Esophagus squamous epithelium (tissue), 5 donors: ENCODE data around the gene OBSL1. TPM values are rescaled to one million over a fixed set of nuclear protein-coding genes. Genes with fewer than 3 reads are reported as not detected.

Experiments used
- DNase-seq: peaks from one replicate; lab custom pipeline; 2025; lab: John Stamatoyannopoulos, UW
- H3K27ac ChIP-seq, 4 donors: fragments of 200-600 bp; sonication (generic); one replicate each; pipeline ENCODE4 v1.5.1; 2016 to 2019; ENCODE audit warnings: mild to moderate bottlenecking in 1 of 4
- H3K27me3 ChIP-seq, 4 donors: fragments of 200-600 bp; sonication (generic); 1 replicate in 3 of 4; 2 replicates in 1 of 4; pipeline versions ENCODE4 v1.5.1 to v1.6.0; 2017 to 2021; ENCODE audit warnings: antibody characterized with exemption in 1 of 4
- H3K36me3 ChIP-seq, 3 donors: fragments of 200-600 bp; sonication (generic); one replicate each; pipeline ENCODE4 v1.5.1; 2016 to 2019
- H3K4me1 ChIP-seq, 3 donors: fragments of 200-600 bp; sonication (generic); one replicate each; pipeline ENCODE4 v1.5.1; 2017 to 2019
- H3K4me3 ChIP-seq, 4 donors: fragments of 200-600 bp; sonication (generic); 1 replicate in 3 of 4; 2 replicates in 1 of 4; pipeline ENCODE4 v1.5.1; 2016 to 2019; ENCODE audit warnings: mild to moderate bottlenecking in 2 of 4, moderate library complexity in 1 of 4
- H3K9me3 ChIP-seq, 3 donors: fragments of 200-600 bp; sonication (generic); one replicate each; pipeline ENCODE4 v1.5.1; 2016 to 2019
- CTCF ChIP-seq, 6 experiments: fragments of 450-650 bp in 4 of 6; fragments of 200-600 bp in 2 of 6; sonication (generic) in 2 of 6; IDR thresholded peaks; one replicate each; pipeline ENCODE4 v1.5.1; 2016 to 2019; ENCODE audit warnings: antibody characterized with exemption in 6 of 6, mild to moderate bottlenecking in 4 of 6, moderate library complexity in 4 of 6
- POLR2A ChIP-seq, 4 donors: fragments of 450-650 bp; IDR thresholded peaks; one replicate each; pipeline ENCODE4 v1.6.1; 2017; ENCODE audit warnings: antibody characterized with exemption in 4 of 4, mild to moderate bottlenecking in 4 of 4, moderate library complexity in 3 of 4
- WGBS, 2 donors: methylation state at CpG; one replicate each; pipeline ENCODE4 v1.1.5; 2018; 5-methylcytosine and 5-hydroxymethylcytosine counted together
- intact Hi-C: fragments of 100-400 bp; cut with DNase I; formaldehyde crosslinking; loops from one replicate; pipeline ENCODE4 v1.15.0; 2022
- total RNA-seq, 4 donors: library from RNA; depleted of rRNA; stranded (reverse); fragments of >200 nt; gene quantifications; one replicate each; pipeline ENCODE4 v1.1.0, GENCODE V29; 2016
- donor health status: DM: yes; HTN: yes; CAD: no.

Gene OBSL1
- total RNA-seq, 4 donors from 2014 or later: 7.0 to 38.9 (median 16.0) TPM

GRCh38 chr2:219519526-219519916, 51.8 kb downstream of the OBSL1 start:
- intact Hi-C loops: no loop called here
- Histone ChIP-seq H3K36me3 (no peaks in the 10 kb centered on the region), H3K27me3 (peaks cover 5 to 100% (median 9%) of the 10 kb centered on the region in 4 donors), H3K4me1 (peaks cover 17 to 34% (median 21%) of the 10 kb centered on the region in 3 donors), H3K27ac (no peak overlapping the region), H3K4me3 (no peak overlapping the region), H3K9me3 (no peaks in the 10 kb centered on the region)
- 83 to 91% methylated on average over 9 of the region's 9 CpGs for WGBS, 2 donors
- TF ChIP-seq POLR2A (IDR thresholded peaks at IDR 0.05) (no peak), CTCF (IDR thresholded peaks at IDR 0.05) (no peak)
- DNase-seq: no peak

GRCh38 chr2:219517954-219518778, 53.2 kb downstream of the OBSL1 start:
- intact Hi-C loops: no loop called here
- 49 to 57% methylated on average over 9 to 10 of the region's 10 CpGs for WGBS, 2 donors

GRCh38 chr2:219516888-219517287, 54.5 kb downstream of the OBSL1 start:
- Histone ChIP-seq H3K4me1 (peaks cover 6 to 33% (median 11%) of the 10 kb centered on the region in 3 donors), H3K36me3 (no peaks in the 10 kb centered on the region), H3K27me3 (peaks cover 5 to 100% (median 18%) of the 10 kb centered on the region in 4 donors), H3K27ac (no peak overlapping the region), H3K4me3 (no peak overlapping the region), H3K9me3 (no peaks in the 10 kb centered on the region)
- no peak for DNase-seq
- intact Hi-C loops: no loop called here
- TF ChIP-seq POLR2A (IDR thresholded peaks at IDR 0.05) (no peak), CTCF (IDR thresholded peaks at IDR 0.05) (no peak)
- WGBS, 2 donors: 39 to 57% methylated on average over 7 of the region's 7 CpGs

More at GRCh38 chr2:219517954-219518778, 53.2 kb downstream of the OBSL1 start:
- no peak for TF ChIP-seq CTCF (IDR thresholded peaks at IDR 0.05)
- no peak for TF ChIP-seq POLR2A (IDR thresholded peaks at IDR 0.05)
- H3K36me3 ChIP-seq: no peaks in the 10 kb centered on the region
- H3K27ac ChIP-seq: no peak overlapping the region
- no peak overlapping the region for H3K4me3 ChIP-seq
- no peaks in the 10 kb centered on the region for H3K9me3 ChIP-seq
- peaks cover 11 to 100% (median 15%) of the 10 kb centered on the region in 4 donors for H3K27me3 ChIP-seq
- DNase-seq: no peak
- peaks cover 19 to 41% (median 20%) of the 10 kb centered on the region in 3 donors for H3K4me1 ChIP-seq

- Histone ChIP-seq H3K4me3 (no peak overlapping the region), H3K4me1 (peaks cover 0 to 25% (median 5%) of the 10 kb centered on the region in 3 donors), H3K36me3 (no peaks in the 10 kb centered on the region), H3K27ac (no peak overlapping the region), H3K9me3 (no peaks in the 10 kb centered on the region), H3K27me3 (peaks cover 5 to 100% (median 17%) of the 10 kb centered on the region in 4 donors)
- intact Hi-C loops: no loop called here
- TF ChIP-seq CTCF (IDR thresholded peaks at IDR 0.05) (no peak), POLR2A (IDR thresholded peaks at IDR 0.05) (no peak)
- DNase-seq: no peak
- WGBS, 2 donors: 48 to 56% methylated on average over 11 to 13 of the region's 17 CpGs
Measured at GRCh38 chr2:219515874-219516629, 55.3 kb downstream of the OBSL1 start.
